GM10248 (cell line): Measurements from ENCODE around the gene CLN5.
"Not testable (repeated sequence)": the region's sequence is repeated elsewhere in the genome, so short reads cannot be mapped to it uniquely, and the experiment has no call there.

ENCODE experiments used
- CTCF ChIA-PET: fragments of 300-600 bp; sonication (Branson Sonifier 250); formaldehyde crosslinking; extraction: SDS; loops from one replicate; lab custom pipeline; 2021; ENCODE audit warnings: antibody characterized with exemption; lab: Yijun Ruan, JAX
- POLR2A ChIA-PET: fragments of 350-650 bp; sonication (Branson Sonifier 250); formaldehyde crosslinking; extraction: SDS; loops from one replicate; lab custom pipeline; 2020; ENCODE audit warnings: antibody characterized with exemption; lab: Yijun Ruan, JAX
- DNase-seq: peaks from one replicate; pipeline ENCODE4 v3.0.0; 2012; ENCODE audit errors: extremely low spot score
- TF ChIP-seq, protein P1 (sequence below): IDR thresholded peaks from 2 replicates; pipeline ENCODE4 v1.5.1; 2012; ENCODE audit warnings: mild to moderate bottlenecking, low read depth; ENCODE audit errors: extremely low read depth, missing control alignments, control extremely low read depth

CLN5 gene

DNA sequence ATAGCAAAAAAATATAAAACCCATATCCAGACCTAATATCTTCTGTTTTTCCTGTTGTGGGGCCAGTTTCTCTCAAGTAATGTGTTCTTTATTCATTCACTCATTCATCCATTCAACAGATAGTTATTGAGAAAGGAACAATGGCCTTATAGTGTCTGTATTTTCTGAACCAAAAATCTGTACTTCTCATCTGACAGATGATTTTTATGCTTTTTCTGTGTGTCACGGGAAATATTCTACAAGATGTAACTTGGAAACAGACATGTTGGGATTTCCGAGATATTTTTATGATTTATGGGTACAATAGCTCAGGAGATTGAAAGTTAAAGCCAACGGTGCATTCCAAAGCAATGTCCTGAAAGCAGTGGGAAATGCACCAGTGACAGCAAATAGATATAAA lies 37.9 kb upstream of the CLN5 start:
- ChIA-PET CTCF (interaction anchor here (0.9 to 4.0 kb wide), 2 partner anchors 17 to 26 kb away, joined by 4 to 20 read pairs; no protein-coding TSS in a partner anchor), POLR2A (no interaction called here)
- no peak for DNase-seq
- TF ChIP-seq, protein P1, sequence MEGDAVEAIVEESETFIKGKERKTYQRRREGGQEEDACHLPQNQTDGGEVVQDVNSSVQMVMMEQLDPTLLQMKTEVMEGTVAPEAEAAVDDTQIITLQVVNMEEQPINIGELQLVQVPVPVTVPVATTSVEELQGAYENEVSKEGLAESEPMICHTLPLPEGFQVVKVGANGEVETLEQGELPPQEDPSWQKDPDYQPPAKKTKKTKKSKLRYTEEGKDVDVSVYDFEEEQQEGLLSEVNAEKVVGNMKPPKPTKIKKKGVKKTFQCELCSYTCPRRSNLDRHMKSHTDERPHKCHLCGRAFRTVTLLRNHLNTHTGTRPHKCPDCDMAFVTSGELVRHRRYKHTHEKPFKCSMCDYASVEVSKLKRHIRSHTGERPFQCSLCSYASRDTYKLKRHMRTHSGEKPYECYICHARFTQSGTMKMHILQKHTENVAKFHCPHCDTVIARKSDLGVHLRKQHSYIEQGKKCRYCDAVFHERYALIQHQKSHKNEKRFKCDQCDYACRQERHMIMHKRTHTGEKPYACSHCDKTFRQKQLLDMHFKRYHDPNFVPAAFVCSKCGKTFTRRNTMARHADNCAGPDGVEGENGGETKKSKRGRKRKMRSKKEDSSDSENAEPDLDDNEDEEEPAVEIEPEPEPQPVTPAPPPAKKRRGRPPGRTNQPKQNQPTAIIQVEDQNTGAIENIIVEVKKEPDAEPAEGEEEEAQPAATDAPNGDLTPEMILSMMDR: no peak

DNA sequence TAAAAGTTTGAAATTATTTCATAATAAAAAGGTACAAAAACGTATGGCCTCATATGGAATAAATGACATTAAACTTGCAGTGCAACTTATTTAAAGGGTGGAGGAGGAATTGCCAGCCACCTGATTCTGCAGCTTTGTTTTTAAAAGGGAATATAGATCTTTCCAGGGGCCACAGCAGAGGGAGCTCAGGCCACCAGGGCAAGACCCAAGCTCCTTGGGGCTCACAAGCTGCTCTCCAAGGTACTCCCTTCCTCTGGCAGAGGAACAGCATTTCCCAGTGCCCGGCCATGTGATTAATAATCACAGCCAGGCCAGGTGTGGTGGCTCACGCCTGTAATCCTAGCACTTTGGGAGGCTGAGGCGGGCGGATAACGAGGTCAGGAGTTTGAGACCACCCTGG lies 37.3 kb upstream of the CLN5 start:
- POLR2A ChIA-PET: no interaction called here
- CTCF ChIA-PET: interaction anchor here (0.9 to 4.0 kb wide), 2 partner anchors 16 to 26 kb away, joined by 4 to 20 read pairs; no protein-coding TSS in a partner anchor
- TF ChIP-seq, protein P1: no peak
- no peak for DNase-seq

DNA sequence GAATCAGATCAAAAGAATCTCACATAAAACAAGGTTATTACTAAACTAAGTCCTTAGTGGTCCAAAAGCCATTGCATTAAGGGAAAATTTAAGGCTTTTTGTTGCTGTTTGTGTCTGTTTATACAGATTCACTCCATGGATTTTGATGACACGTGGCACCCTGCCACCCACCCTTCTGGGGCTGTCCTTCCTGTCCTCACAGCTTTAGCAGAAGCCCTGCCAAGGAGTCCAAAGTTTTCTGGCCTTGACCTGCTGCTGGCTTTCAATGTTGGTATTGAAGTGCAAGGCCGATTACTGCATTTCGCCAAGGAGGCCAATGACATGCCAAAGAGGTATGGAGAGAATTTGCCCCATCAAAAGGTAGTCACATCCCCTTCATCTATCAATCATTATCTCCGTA lies 36.7 kb upstream of the CLN5 start:
- TF ChIP-seq, protein P1: no peak
- POLR2A ChIA-PET: no interaction called here
- no peak for DNase-seq
- CTCF ChIA-PET: interaction anchor here (2.6 to 4.0 kb wide), 2 partner anchors 16 to 25 kb away, joined by 9 to 20 read pairs; no protein-coding TSS in a partner anchor

DNA sequence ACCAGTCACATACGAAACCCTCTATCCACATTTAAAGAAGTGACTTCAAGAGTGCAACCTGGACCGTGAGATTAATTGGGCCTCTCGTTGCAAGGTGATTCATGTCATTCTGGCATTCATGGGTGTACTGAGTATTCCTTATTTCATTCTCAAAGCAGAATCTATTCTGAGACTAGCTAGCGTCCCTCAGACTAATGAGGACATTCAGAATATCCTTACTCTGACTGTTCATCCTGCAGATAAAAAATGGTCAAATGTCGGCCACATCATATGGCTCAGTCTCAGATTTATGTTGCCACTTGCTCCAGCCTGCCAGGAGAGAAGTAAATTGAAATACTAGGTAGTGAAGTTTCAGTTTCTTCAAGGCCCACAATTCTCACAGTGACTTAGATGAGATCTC lies 36.2 kb upstream of the CLN5 start:
- ChIA-PET CTCF (interaction anchor here (2.6 to 4.0 kb wide), 2 partner anchors 15 to 25 kb away, joined by 9 to 20 read pairs; no protein-coding TSS in a partner anchor), POLR2A (no interaction called here)
- TF ChIP-seq, protein P1: no peak
- DNase-seq: no peak

DNA sequence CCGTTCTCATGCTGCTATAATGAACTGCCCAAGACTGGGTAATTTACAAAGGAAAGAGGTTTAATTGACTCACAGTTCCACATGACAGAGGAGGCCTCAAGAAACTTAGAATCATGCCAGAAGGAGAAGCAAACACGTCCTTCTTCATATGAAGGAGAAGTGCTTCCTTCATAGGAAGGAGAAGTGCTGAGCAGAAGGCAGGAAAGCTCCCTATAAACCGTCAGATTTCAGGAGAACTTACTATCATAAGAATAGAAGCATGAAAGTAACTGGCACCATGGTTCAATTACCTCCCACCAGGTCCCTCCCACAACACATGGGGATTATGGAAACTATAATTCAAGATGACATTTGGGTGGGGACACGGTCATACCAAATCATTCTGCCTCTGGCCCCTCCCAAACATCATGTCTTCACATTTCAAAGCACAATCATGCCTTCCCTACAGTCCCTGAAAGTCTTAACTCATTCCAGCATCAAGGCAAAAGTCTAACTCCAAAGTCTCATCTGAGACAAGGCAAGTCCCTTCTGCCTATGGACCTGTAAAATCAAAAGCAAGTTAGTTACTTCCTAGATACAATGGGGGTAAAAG lies 32.9 kb upstream of the CLN5 start:
- ChIA-PET CTCF (no interaction called here), POLR2A (no interaction called here)
- no peak for DNase-seq

DNA sequence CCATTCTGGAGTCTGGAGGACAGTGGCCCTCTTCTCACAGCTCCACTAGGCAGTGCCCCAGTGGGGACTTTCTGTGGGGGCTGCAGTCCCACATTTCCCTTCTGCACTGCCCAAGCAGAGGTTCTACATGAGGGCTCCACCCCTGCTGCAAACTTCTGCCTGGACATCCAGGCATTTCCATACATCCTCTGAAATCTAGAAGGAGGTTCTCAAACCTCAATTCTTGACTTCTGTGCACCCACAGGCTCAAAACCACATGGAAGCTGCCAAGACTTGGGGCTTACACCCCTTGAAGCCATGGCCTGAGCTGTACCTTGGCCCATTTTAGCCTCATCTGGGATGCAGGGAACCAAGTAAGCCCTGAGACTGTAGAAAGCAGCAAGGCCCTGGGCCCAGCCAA lies 32.1 kb upstream of the CLN5 start:
- CTCF ChIA-PET, DNase-seq, POLR2A ChIA-PET: not testable (repeated sequence)

More for the DNA sequence above, 32.9 kb upstream of the CLN5 start:
- TF ChIP-seq, protein P1: no peak

DNA sequence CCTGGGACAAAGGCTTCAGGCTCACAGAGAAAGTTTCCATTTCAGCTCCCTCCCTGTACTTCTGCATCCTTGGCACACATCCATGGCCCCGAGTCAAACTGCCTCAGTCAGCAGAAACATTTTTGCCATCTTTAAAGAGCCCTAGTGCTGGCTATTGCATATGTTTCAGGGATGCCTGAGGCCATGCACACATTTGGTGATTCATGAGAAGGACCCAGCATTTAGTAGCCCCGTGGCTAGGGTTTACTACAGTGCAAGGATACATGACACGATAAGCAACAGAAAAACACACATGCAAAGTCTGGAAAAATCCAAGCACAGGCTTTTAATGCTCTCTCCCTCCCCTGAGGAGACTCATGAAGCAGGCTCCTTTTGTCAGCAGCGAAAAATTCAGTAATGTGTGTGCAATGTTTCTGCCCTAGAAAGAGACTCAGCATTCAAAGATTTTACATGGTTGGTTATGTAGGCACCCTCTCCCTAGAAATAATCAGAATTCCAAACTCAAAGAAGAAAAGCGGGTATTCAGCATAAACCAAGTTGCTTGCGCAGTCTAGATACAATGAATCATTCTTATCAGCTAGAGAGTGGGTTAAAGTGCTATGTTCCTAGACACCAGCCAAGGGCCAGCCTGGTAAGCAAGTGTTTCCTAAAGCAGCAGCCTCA lies 26.0 kb upstream of the CLN5 start:
- DNase-seq: no peak
- ChIA-PET CTCF (interaction anchor here (1.7 kb wide), 1 partner anchor 14 kb away, joined by 5 read pairs; no protein-coding TSS in a partner anchor), POLR2A (no interaction called here)
- TF ChIP-seq, protein P1: no peak
